ENCODE measurements around the gene MPPED2. TPM values are rescaled to one million over a fixed set of nuclear protein-coding genes. Genes with fewer than 3 reads are reported as not detected.

The MPPED2 gene
- total and polyA plus RNA-seq, 12 donors, result 2.1 to 28.3 (median 5.7) TPM

DNA sequence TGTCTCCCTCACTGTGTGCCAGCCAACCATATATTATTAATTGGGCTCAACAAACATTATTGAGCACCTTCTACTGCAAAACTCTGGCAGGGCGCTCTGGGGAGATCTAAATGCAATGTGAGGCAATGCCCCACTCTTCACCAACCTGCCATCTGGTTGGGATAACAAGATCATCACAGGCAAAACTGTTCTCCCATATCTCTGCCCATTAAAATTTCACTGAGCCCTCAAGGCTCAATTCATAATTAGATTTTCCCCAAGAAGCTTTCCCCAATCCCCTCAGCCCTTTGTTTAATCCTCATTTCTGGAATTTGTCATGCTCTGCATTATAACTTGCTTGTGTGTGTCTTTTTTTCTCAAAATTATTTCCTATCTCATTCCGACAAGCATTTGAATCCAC lies 156.6 kb downstream of the MPPED2 start:
- H3K27ac ChIP-seq, result no peak overlapping the region
- no peaks in the 10 kb centered on the region for H3K4me1 ChIP-seq (replicated peaks in 1 of 2)
- intact Hi-C loops (cut with DNase I), result no loop called here
- no peaks in the 10 kb centered on the region for H3K27me3 ChIP-seq
- 84 to 92% (median 91%) methylated on average over 2 of the region's 2 CpGs for WGBS, 4 donors
- H3K4me3 ChIP-seq, result no peak overlapping the region
- H3K9me3 ChIP-seq (replicated peaks in 1 of 3), result no peaks in the 10 kb centered on the region
- TF ChIP-seq POLR2A (IDR thresholded peaks at IDR 0.05), result no peak
- TF ChIP-seq, protein P1, sequence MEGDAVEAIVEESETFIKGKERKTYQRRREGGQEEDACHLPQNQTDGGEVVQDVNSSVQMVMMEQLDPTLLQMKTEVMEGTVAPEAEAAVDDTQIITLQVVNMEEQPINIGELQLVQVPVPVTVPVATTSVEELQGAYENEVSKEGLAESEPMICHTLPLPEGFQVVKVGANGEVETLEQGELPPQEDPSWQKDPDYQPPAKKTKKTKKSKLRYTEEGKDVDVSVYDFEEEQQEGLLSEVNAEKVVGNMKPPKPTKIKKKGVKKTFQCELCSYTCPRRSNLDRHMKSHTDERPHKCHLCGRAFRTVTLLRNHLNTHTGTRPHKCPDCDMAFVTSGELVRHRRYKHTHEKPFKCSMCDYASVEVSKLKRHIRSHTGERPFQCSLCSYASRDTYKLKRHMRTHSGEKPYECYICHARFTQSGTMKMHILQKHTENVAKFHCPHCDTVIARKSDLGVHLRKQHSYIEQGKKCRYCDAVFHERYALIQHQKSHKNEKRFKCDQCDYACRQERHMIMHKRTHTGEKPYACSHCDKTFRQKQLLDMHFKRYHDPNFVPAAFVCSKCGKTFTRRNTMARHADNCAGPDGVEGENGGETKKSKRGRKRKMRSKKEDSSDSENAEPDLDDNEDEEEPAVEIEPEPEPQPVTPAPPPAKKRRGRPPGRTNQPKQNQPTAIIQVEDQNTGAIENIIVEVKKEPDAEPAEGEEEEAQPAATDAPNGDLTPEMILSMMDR (IDR thresholded peaks at IDR 0.05), result no peak
- no peaks in the 10 kb centered on the region for H3K36me3 ChIP-seq (replicated peaks in 1 of 2)
- no peak for DNase-seq

DNA sequence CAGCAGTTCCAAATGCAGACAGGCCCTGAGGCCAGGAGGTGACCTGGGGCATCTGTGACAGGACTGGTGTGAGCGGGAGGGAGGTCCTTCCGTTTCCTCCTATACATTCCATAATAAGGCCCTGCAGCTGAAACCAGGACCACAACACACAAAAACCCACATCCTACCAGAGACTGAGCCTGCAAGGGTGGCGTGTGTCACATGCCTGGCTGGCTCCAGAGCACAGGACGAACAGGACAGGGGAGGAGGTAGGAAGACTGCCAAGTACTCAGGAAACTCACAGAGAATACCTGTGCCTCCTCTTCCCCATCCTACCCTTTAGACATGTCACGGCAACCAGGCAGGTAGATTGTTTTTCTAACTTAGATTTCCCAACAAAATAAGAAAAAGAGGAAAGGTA lies 159.4 kb downstream of the MPPED2 start:
- Histone ChIP-seq H3K27ac (no peak overlapping the region), H3K4me1 (replicated peaks in 1 of 2) (no peaks in the 10 kb centered on the region), H3K27me3 (no peaks in the 10 kb centered on the region), H3K4me3 (no peak overlapping the region), H3K9me3 (replicated peaks in 1 of 3) (no peaks in the 10 kb centered on the region), H3K36me3 (replicated peaks in 1 of 2) (no peaks in the 10 kb centered on the region)
- no peak for DNase-seq
- intact Hi-C loops (cut with DNase I), result no loop called here
- 79 to 88% (median 85%) methylated on average over 5 of the region's 5 CpGs for WGBS, 4 donors
- no peak for TF ChIP-seq POLR2A (IDR thresholded peaks at IDR 0.05)

DNA sequence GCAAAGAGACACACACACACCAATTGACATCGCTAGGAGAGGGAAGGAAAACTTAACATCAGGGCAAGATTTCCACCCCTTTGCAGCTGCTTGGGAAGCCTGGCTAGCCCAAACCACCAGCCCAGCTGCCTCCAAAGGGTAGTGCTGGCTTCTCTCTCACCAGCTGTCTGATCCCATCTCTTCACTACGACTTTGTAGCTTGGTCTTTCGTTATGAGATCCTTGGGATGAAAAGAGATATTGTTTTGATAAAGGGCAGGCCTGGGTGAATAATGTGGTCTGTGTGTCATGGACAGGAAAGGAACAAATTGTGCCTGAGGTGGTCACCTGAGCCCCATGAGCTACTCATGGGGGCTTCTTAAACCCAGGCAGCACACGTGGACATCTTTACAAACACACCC lies 161.3 kb downstream of the MPPED2 start:
- Histone ChIP-seq H3K4me1 (replicated peaks in 1 of 2) (no peaks in the 10 kb centered on the region), H3K9me3 (replicated peaks in 1 of 3) (no peaks in the 10 kb centered on the region), H3K36me3 (replicated peaks in 1 of 2) (no peaks in the 10 kb centered on the region), H3K4me3 (no peak overlapping the region), H3K27me3 (no peaks in the 10 kb centered on the region), H3K27ac (no peak overlapping the region)
- 69 to 83% (median 80%) methylated on average over 4 of the region's 4 CpGs for WGBS, 4 donors
- DNase-seq, result no peak
- intact Hi-C loops (cut with DNase I), result no loop called here
- TF ChIP-seq POLR2A (IDR thresholded peaks at IDR 0.05), result no peak
- TF ChIP-seq, protein P1 (IDR thresholded peaks at IDR 0.05), result no peak

DNA sequence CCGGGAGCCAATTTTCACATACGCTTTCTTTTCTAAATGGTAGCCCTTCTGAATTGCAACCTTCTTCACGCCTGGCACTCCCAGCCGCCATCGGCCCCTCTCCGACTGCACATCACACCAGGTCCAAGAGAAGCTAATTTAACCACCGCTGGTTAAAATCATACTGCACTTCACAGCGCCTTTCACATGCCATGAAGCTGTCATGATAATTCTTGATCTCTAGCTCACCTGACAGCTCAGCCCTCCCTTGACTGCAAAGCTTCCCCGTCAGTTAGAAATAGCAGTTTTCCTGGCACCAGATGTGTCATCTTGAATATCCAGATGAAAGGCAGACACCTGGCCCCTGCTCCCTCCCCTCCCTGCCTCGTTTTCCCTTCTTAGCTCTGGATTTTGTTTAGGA lies 161.8 kb downstream of the MPPED2 start:
- Histone ChIP-seq H3K4me1 (replicated peaks in 1 of 2) (no peaks in the 10 kb centered on the region), H3K27ac (no peak overlapping the region), H3K36me3 (replicated peaks in 1 of 2) (no peaks in the 10 kb centered on the region), H3K4me3 (no peak overlapping the region), H3K27me3 (no peaks in the 10 kb centered on the region), H3K9me3 (replicated peaks in 1 of 3) (no peaks in the 10 kb centered on the region)
- no peak for TF ChIP-seq POLR2A (IDR thresholded peaks at IDR 0.05)
- TF ChIP-seq, protein P1 (IDR thresholded peaks at IDR 0.05), result no peak
- WGBS, 4 donors, result 78 to 85% (median 83%) methylated on average over 10 of the region's 10 CpGs
- intact Hi-C loops (cut with DNase I), result no loop called here
- no peak for DNase-seq

DNA sequence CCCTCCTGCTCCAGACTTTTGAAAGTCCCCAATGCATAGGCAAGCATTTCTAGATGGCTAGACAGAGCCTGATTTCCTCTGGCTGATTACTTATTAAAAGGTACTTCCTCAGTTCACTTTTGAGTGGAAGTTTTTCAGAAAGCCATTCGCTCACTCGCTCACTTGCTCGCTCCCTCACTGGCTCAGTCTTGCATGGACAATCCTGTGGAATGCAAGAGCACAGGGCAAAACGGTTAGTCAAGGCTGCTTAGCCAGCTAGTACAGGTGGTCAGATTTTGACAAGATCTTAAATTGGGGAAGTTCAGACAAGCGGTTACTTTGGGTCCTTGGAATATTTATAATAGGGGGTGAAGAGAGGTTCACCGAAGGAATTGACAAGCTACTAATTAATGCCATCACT lies 162.3 kb downstream of the MPPED2 start:
- 58 to 90% (median 84%) methylated on average over 6 of the region's 6 CpGs for WGBS, 4 donors
- no peak for DNase-seq
- Histone ChIP-seq H3K4me3 (no peak overlapping the region), H3K4me1 (replicated peaks in 1 of 2) (no peaks in the 10 kb centered on the region), H3K27me3 (no peaks in the 10 kb centered on the region), H3K36me3 (replicated peaks in 1 of 2) (no peaks in the 10 kb centered on the region), H3K27ac (no peak overlapping the region), H3K9me3 (replicated peaks in 1 of 3) (no peaks in the 10 kb centered on the region)
- TF ChIP-seq POLR2A (IDR thresholded peaks at IDR 0.05), result no peak
- TF ChIP-seq, protein P1 (IDR thresholded peaks at IDR 0.05), result no peak
- intact Hi-C loops (cut with DNase I), result no loop called here
